NCI-H1417 (cell line): ENCODE results near the gene NOSTRIN.
"Not testable (repeated sequence)": the region's sequence is repeated elsewhere in the genome, so short reads cannot be mapped to it uniquely, and the experiment has no call there.

Experiments
- DNase-seq, 3 experiments: peaks; one replicate each; lab custom pipeline; 2025; lab: John Stamatoyannopoulos, UW

NOSTRIN gene

DNA sequence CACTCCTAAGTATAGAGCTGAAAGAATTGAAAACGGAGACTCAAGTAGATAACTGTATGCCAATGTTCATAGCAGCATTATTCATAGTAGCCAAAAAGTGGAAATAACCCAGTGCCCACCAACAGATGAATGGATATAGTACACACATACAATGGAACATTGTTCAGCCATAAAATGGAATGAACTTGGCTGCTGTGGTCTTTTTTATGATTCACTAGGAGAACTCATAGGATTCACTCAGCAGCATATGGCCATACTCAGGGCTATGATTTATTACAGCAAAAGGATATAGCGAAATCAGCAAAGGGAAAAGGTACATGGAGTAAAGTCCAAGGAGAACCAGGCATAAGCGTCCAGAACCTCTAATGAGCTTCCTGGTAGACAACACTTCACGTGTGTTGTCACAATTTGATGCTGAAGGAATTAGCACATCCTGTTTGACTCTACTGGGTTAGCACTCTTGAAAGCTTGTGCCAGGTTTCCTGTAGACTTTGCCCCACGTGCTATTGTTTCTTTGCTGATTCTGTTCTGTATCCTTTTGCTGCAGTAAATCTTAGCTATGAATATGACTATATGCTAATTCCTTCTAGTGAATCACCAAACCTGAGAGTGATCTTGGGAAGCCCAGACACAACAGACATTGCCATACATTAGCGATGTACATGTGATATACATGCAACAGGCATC, 72.1 kb downstream of the NOSTRIN start:
- DNase-seq, result no peak

DNA sequence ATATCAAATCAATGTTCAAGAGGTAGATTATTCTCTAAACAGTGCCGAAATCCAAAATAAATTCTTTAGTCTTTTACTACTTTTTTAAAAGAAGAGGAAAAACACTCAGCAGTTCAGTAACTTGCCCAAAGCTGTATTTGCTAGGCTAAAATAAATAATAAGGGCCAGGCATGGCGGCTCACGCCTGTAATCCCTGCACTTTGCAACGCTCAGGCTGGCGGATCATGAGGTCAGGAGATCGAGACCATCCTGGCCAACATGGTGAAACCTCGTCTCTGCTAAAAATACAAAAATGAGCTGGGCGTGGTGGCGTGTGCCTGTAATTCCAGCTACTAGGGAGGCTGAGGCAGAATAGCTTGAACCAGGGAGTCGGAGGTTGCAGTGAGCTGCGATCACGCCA, 79.7 kb downstream of the NOSTRIN start:
- DNase-seq, result not testable (repeated sequence)

DNA sequence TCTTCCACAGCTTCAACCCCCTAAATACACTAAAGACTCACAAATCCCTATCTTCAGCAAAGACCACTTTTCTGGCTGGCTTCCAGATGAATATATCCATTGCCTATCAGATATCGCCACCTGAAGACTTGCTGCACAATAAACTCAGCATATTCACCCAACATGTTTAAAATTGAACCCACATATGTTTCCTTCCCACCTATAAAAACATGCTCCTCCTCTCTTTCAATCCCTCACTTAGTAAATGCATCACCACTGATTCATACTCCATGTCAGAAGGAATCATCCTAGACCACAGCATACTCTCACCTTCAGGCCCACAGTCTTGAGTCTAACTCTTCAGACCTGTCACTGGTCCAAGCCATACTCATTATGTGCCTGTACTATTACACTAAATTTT, 82.5 kb downstream of the NOSTRIN start:
- no peak for DNase-seq

DNA sequence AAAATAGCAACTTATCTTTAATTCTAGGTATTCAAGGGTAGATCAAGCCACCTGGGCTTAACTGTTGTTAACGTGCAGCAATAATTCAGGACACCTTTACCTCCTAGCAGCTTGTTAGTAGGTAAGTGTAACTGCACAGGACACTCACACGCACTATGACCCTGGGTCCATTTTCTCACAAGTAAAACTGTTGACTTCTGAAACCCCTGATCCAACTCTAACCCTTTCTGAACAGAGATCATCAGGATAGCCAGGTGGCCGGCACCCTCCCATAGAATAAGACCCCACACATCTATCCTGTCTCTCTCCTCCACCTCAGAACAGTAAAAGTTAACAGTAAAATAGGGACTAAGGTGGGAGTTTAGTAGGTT, 87.2 kb downstream of the NOSTRIN start:
- DNase-seq, result peak in 1 of 3 experiments; percentile 17

DNA sequence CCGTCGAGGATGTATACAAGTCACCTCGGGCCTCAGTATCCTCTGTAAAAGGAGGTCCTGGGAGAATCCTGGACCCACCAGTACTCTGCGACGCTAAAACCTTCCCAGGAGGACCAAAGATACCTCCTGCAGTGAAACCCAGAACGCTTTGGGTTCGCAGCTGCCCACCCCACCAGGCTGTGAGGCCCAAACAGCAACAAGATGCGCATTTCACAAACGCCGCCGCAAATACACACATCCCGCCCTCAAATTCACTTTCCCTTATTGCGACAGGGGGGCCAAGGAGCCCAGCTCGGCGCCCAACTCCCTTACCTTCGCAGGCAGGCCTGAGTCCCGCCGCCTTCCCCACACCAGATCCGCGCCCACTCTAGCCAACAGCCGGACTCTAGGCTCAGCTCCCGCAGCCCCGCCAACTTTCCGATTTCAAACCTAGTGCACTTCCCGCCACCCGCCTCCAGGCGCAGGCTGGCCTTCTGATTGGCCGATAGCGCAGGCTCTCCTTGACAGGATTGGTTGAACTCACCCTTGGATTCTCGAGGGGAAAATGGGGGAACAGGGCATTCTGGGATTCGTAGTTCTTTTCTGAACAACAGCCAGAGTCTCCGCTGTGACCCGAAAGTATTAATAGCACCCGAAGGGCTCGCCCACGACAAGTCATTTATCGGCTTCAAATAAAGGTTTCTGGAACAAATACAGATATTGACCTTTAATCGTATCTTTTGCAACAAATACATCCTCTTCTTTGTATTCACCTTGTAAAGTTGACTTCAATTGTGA, 87.8 kb downstream of the NOSTRIN start, which contains the start of gene SPC25:
Gene SPC25 (minus strand): TSS at position 425 of the 777 bp plus-strand sequence. CDS start 911 bp downstream, outside the sequence.
- peak; percentile 69 to 89 (median 88) for DNase-seq

DNA sequence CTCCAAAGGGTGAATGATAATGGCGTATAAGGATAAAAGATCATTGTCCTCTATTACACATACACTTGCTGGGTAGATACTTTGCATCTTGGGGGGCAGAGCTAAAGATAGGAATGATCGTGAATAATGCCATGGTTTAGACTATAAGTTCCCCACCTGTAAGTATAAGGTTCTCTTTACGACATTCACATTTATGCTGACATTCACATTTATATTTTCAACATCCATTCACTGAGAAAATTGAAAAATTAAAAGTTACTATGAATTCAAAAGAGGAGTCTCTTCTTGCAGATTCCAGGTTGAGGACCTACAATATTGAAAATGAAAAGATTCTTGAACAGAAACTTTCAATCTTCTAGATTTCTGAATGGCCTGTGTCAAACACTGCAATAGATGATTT, 89.9 kb downstream of the NOSTRIN start:
- no peak for DNase-seq

DNA sequence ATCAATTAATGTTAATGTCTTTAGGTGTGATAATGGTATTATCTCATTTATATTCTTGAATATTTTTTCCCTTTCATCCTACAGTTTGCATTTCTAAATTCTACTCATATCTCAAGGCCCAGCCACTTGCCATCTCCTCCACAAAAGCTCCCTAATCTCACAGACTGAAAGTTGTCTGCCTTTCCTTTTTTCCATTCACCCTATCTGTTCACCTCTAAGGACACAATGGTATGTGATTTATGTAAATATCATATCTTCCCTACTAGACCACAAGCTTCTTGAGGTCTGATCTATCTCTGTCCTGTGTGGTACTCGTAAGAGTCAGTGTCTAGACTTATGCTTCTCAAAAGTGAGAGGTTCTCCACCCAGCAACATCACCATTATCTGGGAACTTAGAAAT, 91.7 kb downstream of the NOSTRIN start:
- DNase-seq, result no peak

DNA sequence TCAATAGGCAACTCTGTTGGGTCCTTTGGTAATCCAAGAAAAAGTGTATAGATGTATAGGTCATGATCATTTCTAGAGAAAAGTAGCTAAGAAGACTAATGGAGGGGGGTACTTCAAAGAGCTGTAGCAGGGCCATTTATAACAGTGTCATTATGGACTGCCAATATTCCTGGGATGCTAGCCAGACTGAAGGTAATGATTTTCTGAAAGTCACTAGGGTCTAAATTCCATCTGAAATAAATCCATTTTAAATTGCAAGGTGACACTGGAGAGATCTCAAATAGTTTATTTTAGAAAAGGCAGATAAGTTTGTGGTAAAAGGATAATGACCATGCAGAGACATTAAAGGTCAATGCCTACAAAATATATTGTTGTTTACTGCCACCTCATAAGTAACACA, 92.3 kb downstream of the NOSTRIN start:
- no peak for DNase-seq

DNA sequence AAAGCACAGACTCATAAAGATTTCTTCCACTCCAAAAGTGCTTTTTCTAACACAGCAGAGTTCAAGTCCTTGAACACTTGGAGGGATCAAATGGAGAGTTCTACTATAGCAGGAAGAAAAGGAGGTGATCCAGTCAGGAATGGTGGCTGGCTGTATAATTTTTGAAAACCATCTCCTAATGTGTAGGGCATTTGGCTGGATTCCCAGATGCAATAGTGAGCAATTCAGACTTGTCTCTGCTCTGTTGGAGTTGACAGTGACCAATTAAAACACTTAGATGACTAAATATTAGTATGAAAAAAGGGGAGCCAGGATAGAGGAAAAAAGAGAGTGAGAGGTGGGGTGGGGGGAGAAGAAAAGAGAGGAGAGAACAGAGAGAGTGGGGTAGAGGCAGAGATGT, 93.3 kb downstream of the NOSTRIN start:
- peak in 1 of 3 experiments; percentile 1 for DNase-seq

DNA sequence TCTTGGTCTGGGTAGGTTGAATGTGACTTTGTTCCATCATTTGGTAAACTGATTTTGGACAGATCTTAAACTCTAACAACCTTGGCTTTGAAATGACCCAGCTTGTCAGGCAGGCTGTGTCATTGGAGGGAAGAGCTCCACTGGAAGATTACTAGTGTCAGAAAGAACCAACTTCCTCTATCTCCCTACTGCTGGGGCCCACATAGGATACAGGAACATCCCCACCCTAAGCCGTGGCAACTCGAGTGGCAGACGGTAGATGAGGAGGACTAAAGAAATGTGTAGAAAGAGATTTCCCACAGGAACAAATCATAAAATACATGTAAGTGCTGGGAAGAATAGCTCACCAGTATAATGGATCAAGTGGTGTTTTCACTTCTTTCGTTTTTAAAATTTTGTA, 94.3 kb downstream of the NOSTRIN start:
- no peak for DNase-seq

DNA sequence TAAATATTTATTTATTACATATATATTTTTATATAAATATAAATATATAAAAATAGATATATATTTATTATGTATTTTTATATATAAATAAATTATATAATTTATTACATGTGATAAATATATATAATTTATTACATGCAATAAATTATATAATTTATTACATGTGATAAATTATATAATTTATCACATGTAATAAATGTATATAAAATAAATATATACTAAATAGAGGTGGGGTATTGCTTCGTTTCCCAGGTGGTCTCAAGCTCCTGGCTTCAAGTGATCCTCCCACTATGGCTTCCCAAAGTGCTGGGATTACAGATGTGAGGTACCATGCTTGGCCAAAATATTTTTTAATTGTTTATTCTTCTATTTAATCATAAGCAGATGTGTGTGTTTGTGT, 95.0 kb downstream of the NOSTRIN start:
- DNase-seq, result no peak

DNA sequence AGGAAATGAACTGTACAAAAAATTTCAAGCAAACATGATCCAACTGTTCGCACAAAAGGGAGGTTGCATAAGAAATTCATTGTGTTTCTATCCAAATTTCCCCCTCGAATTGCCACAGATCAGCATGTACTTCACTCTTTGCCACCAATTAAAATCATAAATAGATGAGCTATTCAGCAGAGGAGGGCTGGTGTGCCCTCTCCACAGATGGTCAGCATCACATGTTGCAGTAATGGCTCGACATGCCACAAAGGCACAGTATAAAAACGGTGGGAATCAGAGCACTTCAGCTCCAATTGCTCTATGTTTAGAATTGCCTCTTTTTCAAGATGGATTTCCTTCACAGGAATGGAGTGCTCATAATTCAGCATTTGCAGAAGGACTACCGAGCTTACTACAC, 98.6 kb downstream of the NOSTRIN start, which contains the start of gene G6PC2:
Gene G6PC2 (plus strand): TSS at position 289 of the 400 bp plus-strand sequence. CDS start 41 bp downstream, at position 330.
- peak in 1 of 3 experiments; percentile 1 for DNase-seq

DNA sequence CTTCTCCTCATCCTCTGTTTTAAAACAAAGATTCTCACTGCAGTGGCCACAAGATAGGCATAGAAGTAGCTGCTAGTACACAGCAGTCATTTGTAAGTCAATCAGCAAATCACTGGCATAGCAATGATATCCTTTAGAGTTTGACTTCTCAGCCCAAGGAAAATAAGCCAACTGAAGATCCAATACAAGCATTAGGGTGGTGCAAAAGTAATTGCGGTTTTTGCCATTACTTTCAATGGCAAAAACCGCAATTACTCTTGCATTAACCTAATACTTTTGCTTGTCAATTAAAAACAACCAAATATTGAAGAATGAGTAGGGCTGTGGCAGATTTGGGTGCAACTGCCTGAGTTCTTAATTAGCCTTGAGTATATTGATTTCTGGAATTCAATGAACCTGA, 101.5 kb downstream of the NOSTRIN start:
- DNase-seq, result no peak

DNA sequence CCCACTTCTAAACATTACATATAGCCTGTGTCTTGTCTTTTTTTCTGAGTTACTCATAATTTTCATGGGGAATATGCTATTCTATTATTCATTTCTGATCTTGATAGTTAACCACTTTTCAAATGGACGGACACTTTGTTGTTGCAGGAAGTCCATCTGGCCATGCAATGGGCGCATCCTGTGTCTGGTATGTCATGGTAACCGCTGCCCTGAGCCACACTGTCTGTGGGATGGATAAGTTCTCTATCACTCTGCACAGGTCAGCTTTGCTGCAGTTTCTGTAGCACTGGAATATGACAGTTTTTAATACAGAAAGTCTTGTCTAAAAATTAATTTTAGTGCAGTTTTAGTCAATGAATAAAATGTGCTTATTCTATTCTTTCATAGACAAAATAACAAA, 101.9 kb downstream of the NOSTRIN start:
- no peak for DNase-seq

DNA sequence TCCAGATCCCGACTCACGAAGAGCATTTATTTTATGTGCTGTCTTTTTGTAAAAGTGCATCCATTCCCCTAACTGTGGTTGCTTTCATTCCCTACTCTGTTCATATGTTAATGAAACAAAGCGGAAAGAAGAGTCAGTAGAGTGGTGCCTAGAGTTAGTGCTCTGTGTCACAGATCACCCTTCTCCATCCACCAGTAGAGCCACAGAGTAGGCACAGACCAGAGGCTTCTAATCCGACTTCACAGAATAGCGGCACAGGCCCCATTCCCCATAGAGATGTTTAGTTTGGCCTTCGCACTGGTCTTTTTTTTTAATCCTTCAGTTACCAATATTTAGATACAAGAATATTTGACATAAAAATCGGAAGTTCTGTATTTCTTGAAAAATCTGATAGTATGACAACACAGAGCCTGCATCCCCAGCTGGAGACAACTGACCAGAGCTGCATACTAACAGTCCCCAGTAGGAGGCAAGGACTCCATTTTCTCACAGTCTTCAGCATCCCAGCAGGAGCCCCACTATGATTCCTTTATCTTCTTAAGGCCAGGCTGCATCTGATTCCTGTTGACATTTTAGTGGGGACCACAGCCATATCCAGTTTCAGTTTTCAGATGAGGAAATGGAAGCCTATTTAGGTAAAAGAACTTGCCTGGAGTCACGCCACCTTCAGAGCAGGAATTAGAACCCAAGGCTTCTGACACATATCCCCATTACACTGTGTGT, 105.7 kb downstream of the NOSTRIN start:
- DNase-seq, result no peak

DNA sequence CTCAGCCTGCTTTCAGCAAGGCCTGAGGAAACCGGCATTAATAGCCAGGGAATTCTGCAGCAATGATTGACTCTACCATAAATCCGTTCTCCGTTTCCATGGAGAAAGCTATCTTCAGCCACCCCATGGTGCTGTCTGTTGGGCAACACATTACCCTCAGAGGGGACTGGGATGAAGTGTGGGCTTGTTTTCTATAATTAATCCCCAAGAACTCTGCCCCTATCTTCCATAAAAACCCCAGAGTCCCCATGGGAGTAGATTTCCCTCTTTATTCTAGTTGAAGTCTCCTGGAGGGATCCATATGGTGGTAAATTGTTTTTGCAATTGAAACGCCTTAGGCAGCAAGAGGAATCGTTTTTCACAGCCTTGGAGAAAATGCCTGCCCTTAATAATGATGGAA, 107.9 kb downstream of the NOSTRIN start:
- DNase-seq, result no peak

DNA sequence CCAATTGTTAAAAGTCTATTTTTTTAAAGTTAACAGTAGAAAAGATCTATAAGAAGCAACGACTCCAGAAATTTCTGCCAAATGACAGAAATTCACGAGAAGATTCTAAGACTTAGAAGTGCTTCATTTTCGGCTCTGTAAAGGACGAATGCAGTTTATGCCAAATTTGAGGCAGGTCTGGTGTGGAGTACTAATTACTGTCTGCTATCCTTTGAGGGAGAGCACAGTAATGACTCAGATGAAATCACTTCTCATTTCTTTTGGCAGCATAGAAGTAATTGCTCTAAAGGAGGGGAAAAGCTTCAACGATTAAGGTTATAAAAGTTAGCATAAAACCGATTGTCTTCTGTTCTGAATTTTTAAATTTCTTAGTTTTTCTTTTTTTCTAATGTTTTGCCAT, 110.0 kb downstream of the NOSTRIN start:
- no peak for DNase-seq

DNA sequence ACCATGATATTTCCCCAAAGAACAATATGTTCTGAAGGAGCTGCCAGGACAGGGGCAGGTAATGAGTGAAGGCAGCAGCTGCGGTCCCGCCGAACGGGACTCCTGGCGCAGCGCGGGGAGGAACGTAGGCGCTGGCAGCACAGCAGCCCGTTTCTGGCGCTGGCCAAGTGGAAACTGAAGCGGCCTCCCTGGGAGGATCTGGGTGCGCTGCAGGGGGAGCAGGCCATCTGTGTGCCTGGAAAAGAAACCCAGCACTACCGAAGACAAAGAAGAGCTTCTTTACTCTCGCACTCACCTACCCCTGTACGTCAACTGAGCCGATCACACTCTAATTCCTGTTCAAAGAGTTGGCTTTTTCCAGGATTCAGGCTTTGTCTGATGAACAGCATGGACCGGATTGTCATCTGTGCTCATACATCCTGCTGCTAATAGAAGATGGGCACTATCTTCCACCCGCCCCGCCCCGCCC, 110.5 kb downstream of the NOSTRIN start:
- DNase-seq, result no peak

DNA sequence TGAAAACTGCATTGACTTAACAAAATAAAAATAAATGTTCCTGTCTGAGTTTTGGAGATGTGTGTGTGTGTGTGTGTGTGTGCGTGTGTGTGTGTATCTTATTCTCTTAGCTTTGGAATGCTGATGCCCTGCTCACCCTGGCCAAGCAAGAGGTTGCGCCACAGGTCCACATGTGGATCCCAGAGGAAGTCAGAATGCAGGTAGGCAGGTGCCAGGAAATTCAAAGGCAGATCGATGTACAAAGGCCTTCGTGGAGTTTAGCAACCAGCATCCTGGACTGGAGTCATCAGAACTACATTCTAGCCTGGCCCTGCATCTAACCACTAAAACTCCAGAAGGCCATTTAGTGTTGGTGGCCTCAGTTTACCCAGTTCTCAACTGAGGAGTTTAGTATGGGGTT, 111.1 kb downstream of the NOSTRIN start:
- no peak for DNase-seq
